Stimulated activated CD8-positive, alpha-beta memory T cell treated with anti-CD3 and anti-CD28 coated beads, Interleukin-2, amount 100 ng/mL, for 1 hour (primary cell): ENCODE measurements around the gene KEL.

Experiments
- DNase-seq, 2 donors: peaks; one replicate each; pipeline ENCODE4 v3.0.0-alpha.2; 2020; ENCODE audit warnings: low read depth in 2 of 2

KEL gene

DNA sequence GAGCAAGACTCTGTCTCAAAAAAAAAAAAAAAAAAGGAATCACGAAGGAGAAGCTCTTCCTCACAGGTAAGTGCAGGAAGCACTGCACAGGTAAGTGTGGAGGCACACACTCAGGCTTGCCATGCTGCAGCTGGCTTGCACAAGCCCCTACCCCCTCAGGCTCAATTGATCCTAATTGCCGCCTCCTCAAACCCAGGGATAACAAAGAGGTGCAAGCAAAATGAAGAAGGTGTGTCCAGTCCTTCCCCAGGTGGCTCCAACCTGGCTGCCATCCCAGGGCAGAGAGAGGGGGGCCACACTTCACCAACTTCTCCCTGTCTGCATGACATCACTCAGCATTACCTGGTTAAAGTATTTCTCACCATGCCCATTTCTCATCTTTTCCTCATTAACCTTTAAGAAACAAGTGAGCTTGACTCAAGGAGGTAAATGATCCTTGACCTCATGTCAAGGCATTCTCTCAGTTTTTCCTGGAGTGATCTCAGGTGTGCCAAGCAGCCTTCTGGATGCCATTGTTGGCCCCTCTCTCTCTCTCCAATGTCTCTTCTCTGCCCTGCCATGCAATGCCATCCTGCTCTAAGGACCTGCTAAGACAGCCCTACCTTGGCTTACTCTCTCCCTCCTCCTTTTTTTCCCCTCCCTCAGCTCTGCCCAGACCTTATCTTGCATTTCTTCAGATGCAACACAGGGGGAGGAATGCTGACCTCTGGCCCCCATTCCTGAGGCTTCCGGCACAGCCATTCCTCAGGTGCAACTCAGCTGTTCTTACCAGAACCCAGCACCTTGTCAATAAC, 63.6 kb downstream of the KEL start:
- DNase-seq = no peak

DNA sequence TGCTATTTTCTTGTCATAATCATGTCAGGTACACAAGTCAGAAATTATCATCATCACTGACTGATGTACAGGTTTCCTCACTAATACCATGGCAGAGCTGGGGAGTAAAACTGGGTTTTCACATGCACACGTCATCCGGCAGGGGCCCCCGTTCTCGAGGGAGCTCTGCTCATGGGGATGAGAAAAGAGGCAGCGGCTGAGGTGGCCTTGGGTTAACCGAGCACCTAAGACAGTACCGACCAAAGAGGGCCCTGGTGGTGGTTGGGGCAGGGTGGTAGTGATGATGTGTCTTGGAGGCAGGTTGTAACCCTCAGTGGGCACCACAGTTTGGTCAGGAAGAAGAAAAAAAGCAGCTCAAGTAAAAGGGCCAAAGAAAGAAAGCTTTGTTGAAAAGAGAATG, 64.5 kb downstream of the KEL start:
- no peak for DNase-seq

DNA sequence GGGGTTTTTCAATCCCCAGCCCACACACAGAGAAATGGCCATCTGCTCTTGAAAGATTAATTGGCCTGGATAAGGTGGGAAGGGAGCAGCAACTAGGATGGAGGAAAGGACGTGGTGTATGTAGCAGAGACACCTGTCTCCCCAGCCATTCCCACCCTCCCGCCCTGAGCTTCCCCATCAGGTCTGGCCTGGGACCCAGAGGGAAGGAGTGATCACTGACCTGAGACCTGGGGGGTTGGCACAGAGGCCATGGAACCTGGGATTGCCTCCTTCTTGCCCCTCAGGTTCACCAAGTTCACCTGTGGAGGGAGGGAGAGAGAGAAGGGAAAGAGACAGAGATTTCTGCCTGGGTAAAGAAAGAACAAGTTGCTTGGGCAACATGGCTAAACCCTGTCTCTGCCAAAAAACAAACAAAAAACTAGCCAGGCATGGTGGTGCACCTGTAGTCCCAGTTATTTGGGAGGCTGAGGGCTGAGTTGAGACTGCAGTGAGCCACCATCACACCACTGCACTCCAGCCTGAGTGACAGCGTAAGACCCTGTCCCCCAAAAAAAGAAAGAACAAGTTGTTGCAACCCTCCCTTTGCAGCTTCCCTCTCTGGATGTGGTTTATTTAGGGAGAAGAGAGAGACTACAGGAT, 65.3 kb downstream of the KEL start:
- no peak for DNase-seq

DNA sequence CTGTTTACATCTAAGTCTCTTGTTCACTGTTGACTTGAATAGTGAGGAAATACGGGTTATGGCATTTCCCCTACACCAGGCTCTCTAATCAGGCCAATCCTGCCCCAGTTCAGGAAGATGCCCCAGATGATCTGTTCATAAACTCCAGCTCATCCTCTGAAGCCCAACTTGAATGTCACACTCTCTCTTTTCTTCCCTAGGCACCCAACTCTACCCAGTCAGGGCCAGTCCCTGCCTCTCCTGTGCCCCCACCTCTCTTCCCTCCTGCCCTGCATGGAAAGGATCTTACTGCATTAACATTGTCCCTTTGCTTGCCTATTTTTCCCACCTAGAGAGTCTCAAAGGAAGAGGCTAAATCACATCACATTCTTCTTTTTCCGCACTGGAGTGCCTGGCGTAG, 66.0 kb downstream of the KEL start:
- no peak for DNase-seq

DNA sequence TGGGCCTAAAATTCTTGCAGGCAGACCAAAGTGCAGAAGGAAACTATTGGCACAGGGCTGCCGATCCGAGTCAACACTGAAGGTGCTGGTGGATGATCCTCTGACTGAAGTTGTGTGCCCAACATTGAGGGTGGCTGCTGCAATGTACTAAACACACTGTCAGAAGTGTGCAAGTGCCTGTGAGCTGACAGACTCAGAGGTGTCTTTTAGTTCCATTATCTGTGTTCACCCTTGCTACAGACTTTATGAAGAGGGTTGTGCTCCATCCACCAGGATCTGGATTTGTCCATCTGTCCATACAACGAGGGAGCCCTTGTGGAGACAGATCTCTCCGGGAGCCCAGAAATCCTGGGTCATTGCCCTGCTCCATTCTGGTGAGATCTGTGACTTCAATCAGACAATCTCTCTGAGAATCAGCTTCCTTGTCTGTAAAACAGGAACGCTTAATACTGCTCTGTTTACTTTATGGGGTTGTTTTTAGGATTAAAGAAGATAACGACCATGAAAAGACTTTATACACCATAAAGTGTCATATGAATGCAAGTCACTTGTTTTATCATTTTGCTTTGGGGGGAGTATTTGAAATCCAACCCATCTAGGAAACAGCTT, 67.1 kb downstream of the KEL start:
- no peak for DNase-seq

DNA sequence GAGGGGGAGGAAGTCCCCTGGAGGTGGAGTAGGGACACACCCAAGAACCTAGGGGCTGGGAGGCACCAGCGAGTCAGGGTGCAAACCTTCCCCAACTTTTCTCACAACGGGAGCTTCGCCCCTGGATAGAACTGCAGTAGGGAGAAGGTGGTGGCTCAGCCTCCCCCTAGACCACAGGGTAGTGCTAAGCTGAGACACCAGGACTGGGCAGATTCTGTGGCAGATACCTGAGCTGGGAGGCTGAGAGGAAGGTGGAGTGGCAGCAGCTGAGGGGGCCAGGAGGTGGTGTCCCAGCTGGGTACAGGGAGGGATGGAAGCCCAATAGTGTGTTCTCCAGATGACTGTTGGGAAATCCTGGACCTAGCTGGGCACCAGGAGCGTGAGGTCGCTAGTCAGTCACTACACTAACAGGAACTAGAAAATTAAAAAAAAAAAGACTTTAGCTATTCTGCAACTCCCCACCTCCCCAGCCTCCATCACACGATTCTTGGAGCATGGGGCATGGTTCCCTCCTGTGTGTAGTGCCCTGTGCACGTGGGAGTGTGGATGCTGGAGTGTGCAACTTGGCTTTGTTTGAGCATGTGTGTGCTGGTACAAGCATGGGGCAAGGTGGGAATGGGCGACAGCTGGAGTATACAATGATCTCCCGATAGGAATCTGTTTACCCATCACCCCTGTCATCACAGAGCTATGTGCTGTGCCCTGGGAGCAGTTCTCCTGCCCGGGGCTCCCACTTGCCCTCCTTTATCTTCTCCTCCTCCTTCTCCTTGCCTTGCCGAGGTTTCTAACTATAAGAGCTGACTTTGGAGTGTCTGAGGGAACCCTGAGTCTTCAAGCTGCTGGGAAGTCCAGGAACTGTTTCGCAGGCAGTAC, 67.8 kb downstream of the KEL start:
- DNase-seq = no peak

DNA sequence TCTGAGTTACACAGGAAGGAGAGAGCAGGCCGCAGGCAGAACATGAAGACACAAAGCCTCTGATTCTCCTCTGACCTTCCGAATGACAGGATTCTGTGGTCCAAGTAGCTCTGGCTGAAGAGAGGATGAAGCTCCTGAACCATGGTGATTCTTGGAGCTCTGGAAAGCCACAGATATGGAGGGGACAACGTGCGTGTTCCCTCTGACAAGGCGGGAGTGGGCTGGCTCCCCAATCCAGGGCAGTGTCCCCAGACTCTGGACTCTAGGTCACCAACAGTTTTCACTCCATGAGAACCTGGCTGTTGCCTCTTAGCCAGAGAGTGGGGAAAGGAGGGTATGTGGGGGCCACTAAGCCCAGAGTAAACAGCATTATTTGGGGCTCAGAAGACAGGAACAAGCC, 69.2 kb downstream of the KEL start:
- no peak for DNase-seq

DNA sequence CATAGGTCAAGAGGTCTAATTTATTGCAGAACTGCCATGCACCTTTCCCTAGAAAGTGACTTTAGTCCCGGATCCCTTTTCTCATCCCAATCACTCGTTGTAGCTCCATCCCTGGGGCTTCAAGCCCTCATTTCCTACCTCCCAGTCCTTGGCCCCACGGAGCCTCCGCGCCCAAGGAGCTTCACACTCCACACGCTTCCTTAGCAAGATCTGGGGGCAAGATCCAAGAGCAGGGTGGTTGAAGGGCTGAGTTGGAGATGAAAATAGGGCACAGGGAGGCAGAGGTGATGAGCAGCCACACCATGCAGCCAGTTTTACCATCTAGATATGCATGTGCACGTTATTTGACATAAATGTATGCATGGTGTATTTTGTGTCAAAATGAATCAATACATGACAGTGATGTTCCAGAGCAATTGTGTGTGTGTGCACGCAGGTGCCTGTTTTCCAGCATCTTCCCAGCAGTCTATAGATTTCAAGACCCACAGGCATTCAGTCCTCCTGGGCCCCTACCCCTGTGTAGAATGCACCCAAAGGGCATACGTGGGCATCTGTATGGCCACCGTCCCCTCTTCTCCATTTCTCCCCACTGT, 70.6 kb downstream of the KEL start:
- no peak for DNase-seq
